ENCODE data around the gene VEGFA. TPM values are rescaled to one million over a fixed set of nuclear protein-coding genes. Genes with fewer than 3 reads are reported as not detected.

The VEGFA gene
- total and polyA plus RNA-seq, 2 of the 8 experiments (the other 6 are each of a cell fraction or from before 2014, with no cell fraction given) = 42.2 to 58.5 TPM

- peak; percentile 87 to 95 (median 94) for TF ChIP-seq CTCF (IDR thresholded peaks at IDR 0.05; ENCODE audit: control extremely low read depth in 1 of 3, insufficient read depth in 1 of 3, low read depth in 1 of 3, low read length in 3 of 3)
- TF ChIP-seq TAF7 (optimal IDR thresholded peaks at IDR 0.05; ENCODE audit: borderline replicate concordance, low read depth, low read length) = no peak
- no peak for TF ChIP-seq CHD1 (IDR thresholded peaks at IDR 0.05; ENCODE audit: low read depth, low read length)
- TF ChIP-seq SAP30 (IDR thresholded peaks at IDR 0.05; ENCODE audit: insufficient read depth, insufficient replicate concordance, low read length) = no peak
- no peak for TF ChIP-seq RXRA (IDR thresholded peaks at IDR 0.05; ENCODE audit: insufficient read depth, low read depth, low read length)
- no peak for TF ChIP-seq CHD7 (IDR thresholded peaks at IDR 0.05; ENCODE audit: insufficient replicate concordance, low read length)
- TF ChIP-seq TAF1 (IDR thresholded peaks at IDR 0.05; ENCODE audit: low read depth, low read length) = no peak
- TF ChIP-seq FOSL1 (IDR thresholded peaks at IDR 0.05; ENCODE audit: insufficient read depth, low read depth, low read length) = no peak
- TF ChIP-seq POU5F1 (IDR thresholded peaks at IDR 0.05; ENCODE audit: low read depth, low read length) = no peak
Measured at GRCh38 chr6:43758617-43759050, 11.4 kb upstream of the VEGFA start (continued).
